IPS-15b (cell line): ENCODE results near the gene SYNGAP1.
A peak's percentile ranks its signal among the peaks of the same experiment; 100 is the strongest.
"Not testable (repeated sequence)": the region's sequence is repeated elsewhere in the genome, so short reads cannot be mapped to it uniquely, and the experiment has no call there.

Source experiments
- H3K27me3 ChIP-seq: one replicate; pipeline ENCODE4 v1.6.1; 2013; ENCODE audit warnings: low read length; ENCODE audit not compliant: control insufficient read depth, insufficient read depth
- H3K36me3 ChIP-seq: one replicate; pipeline ENCODE4 v1.6.1; 2013; ENCODE audit warnings: low read length; ENCODE audit not compliant: control insufficient read depth, insufficient read depth
- H3K4me1 ChIP-seq: one replicate; pipeline ENCODE4 v1.6.1; 2013; ENCODE audit warnings: mild to moderate bottlenecking, low read length; ENCODE audit not compliant: control insufficient read depth, insufficient read depth
- H3K4me3 ChIP-seq: one replicate; pipeline ENCODE4 v1.5.1; 2013; ENCODE audit warnings: low read depth, low read length
- H3K9ac ChIP-seq: one replicate; pipeline ENCODE4 v1.6.1; 2013; ENCODE audit warnings: low read depth, mild to moderate bottlenecking, low read length
- H3K9me3 ChIP-seq: one replicate; pipeline ENCODE4 v1.6.1; 2013; ENCODE audit warnings: mild to moderate bottlenecking, low read length; ENCODE audit not compliant: control insufficient read depth, insufficient read depth

SYNGAP1 gene

DNA sequence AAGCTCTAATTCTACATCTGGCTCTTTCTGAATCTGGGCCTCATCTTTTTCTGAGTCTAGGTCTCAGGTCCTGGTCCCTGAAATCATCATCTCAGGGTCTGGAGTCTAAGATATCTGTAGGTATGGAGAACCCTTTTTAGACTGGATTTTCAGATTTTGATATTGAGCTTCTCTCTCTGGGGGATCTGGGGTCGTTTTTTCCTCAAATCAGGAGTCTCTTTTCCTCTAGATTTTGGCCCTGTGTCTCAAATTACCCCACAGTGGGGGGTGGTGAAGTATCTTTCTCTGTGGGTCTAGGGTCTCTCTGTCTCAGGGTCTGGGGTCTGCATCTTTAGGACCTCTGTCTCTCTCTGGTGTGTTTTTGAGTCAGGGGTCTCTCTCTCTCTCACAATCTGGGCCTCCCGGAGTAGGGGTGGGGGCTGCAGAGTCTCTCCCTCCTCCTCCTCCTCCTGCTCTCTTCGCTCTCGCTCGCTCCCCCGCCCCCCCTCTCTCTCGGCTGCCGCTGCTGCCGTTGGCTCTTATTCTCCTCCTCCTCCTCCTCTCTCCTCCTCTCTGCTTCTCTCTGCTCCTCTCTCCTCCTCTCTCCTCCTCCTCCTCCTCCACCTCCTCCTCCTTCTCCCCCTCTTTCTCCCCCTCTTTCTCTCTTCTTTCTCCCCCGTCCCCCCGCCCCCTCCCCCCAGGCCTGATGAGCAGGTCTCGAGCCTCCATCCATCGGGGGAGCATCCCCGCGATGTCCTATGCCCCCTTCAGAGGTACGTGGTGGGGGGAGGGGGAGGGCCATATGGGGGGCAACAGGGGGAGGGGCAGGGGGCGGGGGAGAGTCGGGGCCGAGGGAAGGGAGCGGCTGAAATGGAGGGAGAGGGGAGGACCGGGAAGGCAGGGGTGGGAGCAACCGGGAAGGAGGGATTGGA lies at the start of gene SYNGAP1:
SYNGAP1 (plus strand) TSS at position 486 of the 911 bp plus-strand sequence; CDS start at position 686, 200 bp downstream.
- H3K9me3 ChIP-seq, result no peaks in the 10 kb centered on the region
- H3K27me3 ChIP-seq, result no peaks in the 10 kb centered on the region
- H3K36me3 ChIP-seq, result peaks cover 16% of the 10 kb centered on the region
- peak within 1 kb of the TSS; percentile 47 for H3K9ac ChIP-seq
- H3K4me3 ChIP-seq, result peak within 1 kb of the TSS; percentile 98
- peaks cover 23% of the 10 kb centered on the region for H3K4me1 ChIP-seq

- not testable (repeated sequence) for H3K27me3 ChIP-seq
Observed at GRCh38 chr6:33371901-33372300, 48.0 kb upstream of the SYNGAP1 start.

DNA sequence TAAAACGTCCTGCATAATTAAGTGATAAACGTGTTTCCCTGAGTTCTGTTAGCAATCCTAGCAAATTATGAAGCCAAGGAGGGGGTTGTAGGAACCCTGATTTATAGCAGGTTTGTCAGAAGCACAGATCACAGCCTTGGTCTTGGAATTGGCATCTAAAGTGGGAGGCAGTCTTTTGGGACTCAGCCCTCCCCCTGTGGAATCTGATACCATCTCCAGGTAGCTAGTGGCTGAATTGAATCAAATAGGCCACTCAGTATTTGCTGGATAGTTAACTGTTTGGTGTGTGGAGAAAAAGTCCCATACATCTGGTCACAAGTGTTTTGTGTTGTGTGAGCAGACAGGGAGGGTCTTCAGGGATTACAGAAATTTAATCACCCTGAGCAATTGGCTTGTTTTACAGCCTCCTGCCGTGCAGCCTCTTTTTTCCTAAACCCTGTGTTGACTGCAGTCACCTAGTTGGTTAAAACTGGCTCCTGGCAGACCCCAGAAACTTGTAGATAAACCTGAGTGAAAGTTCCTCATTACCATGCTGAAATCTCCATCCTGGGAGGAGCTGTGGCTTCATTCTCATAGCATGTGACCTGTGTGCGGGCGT lies 47.2 kb upstream of the SYNGAP1 start:
- Histone ChIP-seq H3K27me3 (no peaks in the 10 kb centered on the region), H3K36me3 (no peaks in the 10 kb centered on the region), H3K9ac (peak overlapping the region; percentile 47)

More at GRCh38 chr6:33371901-33372300, 48.0 kb upstream of the SYNGAP1 start:
- not testable (repeated sequence) for H3K36me3 ChIP-seq, H3K4me3 ChIP-seq, H3K9me3 ChIP-seq, H3K9ac ChIP-seq
- H3K4me1 ChIP-seq, result peaks cover 12% of the 10 kb centered on the region

DNA sequence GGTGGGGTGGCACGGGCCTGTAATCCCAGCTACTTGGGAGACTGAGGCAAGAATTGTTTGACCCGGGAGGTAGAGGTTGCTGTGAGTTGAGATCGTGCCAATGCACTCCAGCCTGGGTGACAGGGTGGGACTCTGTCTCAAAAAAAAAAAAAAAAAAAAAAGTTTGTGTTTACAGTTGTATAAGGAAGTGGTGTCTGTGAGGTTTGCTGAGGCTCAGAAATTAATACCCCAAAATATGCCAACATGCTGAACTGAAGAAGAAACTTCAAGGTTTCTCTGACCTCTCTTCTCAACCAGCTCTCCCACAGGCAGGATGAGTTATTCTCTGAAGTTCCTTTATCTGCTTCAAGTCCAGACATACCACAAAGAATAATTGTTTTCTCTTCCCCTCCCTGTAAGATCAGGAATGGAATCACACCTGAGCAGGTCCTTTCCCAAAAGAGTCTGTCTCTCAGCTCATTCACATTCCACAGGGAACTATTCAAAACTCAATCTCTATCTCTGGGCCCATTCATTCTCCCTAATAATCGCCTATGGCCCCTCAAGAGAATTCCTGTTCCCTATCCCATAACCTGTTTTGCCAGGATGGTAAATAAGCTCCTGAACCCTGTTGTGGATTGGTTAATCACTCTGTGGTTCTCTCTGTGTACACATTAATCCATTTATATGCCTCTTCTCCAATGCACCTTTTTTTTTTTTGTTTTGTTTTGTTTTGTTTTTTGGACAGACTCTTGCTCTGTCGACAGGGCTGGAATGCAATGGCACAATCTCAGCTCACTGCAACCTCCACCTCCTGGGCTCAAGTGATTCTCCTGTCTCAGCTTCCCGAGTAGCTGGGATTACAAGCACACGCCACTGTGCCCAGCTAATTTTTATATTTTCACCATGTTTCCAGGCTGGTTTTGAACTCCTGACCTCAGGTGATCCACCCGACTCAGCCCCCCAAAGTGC lies 45.6 kb upstream of the SYNGAP1 start:
- H3K4me1 ChIP-seq, result peaks cover 12% of the 10 kb centered on the region
- no peaks in the 10 kb centered on the region for H3K9me3 ChIP-seq
- H3K36me3 ChIP-seq, result no peaks in the 10 kb centered on the region
- no peak overlapping the region for H3K9ac ChIP-seq
- no peak overlapping the region for H3K4me3 ChIP-seq
- no peaks in the 10 kb centered on the region for H3K27me3 ChIP-seq

More for the DNA sequence above, 47.2 kb upstream of the SYNGAP1 start:
- Histone ChIP-seq H3K4me3 (no peak overlapping the region), H3K9me3 (no peaks in the 10 kb centered on the region), H3K4me1 (peaks cover 12% of the 10 kb centered on the region)

GRCh38 chr6:33375143-33375671 lies 44.7 kb upstream of the SYNGAP1 start:
- Histone ChIP-seq H3K27me3 (no peaks in the 10 kb centered on the region), H3K4me3 (no peak overlapping the region), H3K36me3 (no peaks in the 10 kb centered on the region), H3K4me1 (peaks cover 12% of the 10 kb centered on the region), H3K9ac (no peak overlapping the region), H3K9me3 (no peaks in the 10 kb centered on the region)

DNA sequence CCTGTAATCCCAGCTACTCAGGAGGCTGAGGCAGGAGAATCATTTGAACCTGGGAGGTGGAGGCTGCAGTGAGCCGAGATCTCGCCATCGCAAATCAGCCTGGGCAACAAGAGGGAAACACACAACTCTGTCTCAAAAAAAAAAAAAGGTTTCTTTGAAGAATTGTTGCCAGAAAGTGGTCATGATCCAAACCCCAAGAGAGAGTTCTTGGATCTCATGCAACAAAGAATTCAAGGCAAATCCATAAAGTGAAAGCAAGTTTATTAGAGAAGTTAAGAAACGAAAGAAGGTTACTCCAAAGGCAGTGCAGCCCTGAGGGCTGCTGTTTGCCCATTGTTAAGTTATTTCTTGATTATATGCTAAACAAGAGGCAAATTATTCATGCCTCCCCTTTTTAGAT lies 42.7 kb upstream of the SYNGAP1 start:
- H3K9ac ChIP-seq, result no peak overlapping the region
- H3K36me3 ChIP-seq, result no peaks in the 10 kb centered on the region
- no peaks in the 10 kb centered on the region for H3K27me3 ChIP-seq
- no peak overlapping the region for H3K4me3 ChIP-seq
- H3K9me3 ChIP-seq, result no peaks in the 10 kb centered on the region
- H3K4me1 ChIP-seq, result peaks cover 11% of the 10 kb centered on the region

GRCh38 chr6:33379184-33379583 lies 40.7 kb upstream of the SYNGAP1 start:
- not testable (repeated sequence) for H3K9ac ChIP-seq, H3K36me3 ChIP-seq, H3K4me3 ChIP-seq, H3K4me1 ChIP-seq, H3K9me3 ChIP-seq, H3K27me3 ChIP-seq

GRCh38 chr6:33380272-33380981 lies 39.4 kb upstream of the SYNGAP1 start:
- no peaks in the 10 kb centered on the region for H3K9me3 ChIP-seq
- H3K4me1 ChIP-seq, result no peaks in the 10 kb centered on the region
- H3K9ac ChIP-seq, result no peak overlapping the region
- H3K27me3 ChIP-seq, result no peaks in the 10 kb centered on the region
- no peak overlapping the region for H3K4me3 ChIP-seq
- no peaks in the 10 kb centered on the region for H3K36me3 ChIP-seq

DNA sequence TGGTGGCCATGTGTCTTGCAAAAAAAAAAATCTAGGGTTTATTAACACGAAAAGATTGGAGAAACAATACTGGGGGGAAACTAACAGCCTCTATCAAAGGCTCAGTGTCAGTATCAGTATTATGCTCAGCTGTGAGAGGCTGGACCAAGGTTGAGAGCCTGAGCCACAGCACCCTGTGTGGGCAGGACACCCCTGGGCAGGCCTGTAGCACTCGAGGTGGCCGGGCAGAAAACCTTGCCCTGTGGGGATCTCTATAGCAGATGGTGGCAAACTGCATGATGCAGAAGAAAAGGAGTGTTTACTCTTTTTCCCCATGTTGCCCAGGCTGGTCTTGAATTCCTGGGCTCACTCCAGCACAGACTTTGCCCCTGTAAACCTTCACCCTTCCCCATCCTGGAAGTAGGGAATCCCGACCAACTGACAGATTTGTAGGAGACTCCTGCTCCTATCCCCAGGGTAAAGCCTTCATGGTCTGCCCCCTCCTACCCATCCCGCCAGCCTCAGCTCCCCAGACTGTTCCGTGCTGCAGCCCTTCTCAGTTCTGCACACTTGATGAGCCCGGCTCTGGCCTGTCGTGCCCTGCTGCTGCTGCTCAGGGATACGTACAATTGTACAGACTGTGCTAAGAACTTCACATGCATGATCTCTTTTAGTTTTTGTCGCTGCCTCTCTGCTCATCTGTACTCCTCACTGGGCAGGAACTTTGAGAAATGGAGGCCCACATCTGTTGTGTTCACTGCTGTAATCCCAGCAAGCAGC lies 36.3 kb upstream of the SYNGAP1 start:
- no peaks in the 10 kb centered on the region for H3K36me3 ChIP-seq
- no peaks in the 10 kb centered on the region for H3K4me1 ChIP-seq
- no peaks in the 10 kb centered on the region for H3K9me3 ChIP-seq
- H3K4me3 ChIP-seq, result no peak overlapping the region
- H3K27me3 ChIP-seq, result no peaks in the 10 kb centered on the region
- no peak overlapping the region for H3K9ac ChIP-seq

DNA sequence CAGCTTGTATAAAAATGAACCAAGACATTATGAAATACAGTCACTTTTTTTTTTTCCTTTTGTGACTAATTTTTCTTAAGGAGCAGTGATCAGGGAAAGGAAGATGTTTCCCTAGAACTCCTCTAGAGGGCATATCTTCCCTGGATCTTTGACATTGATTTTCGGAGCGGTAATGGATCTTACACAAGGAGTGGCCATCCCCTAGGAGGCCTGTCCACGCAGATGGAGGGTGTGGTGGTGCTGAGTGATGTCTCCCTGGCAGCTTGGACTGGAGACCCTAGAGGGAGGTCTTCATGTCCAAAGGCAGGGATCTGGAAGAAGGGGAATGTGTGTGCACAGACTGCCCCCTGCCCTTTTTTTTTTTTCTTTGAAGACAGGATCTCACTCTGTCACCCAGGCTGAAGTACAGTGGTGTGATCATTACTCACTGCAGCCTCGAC lies 35.3 kb upstream of the SYNGAP1 start:
- H3K4me3 ChIP-seq, result no peak overlapping the region
- no peaks in the 10 kb centered on the region for H3K27me3 ChIP-seq
- no peaks in the 10 kb centered on the region for H3K36me3 ChIP-seq

More for the DNA sequence above, 35.3 kb upstream of the SYNGAP1 start:
- no peaks in the 10 kb centered on the region for H3K9me3 ChIP-seq
- no peaks in the 10 kb centered on the region for H3K4me1 ChIP-seq
- H3K9ac ChIP-seq, result no peak overlapping the region
